HEK293T (cell line): ENCODE results near the gene ANO10.

Experiments
- CTCF ChIA-PET: fragments of 350-600 bp; formaldehyde crosslinking; extraction: SDS; loops from one replicate; lab custom pipeline; 2021; ENCODE audit warnings: antibody characterized with exemption, inconsistent platforms; lab: Yijun Ruan, JAX
- POLR2A ChIA-PET: fragments of 350-600 bp; formaldehyde crosslinking; extraction: SDS; loops from one replicate; lab custom pipeline; 2020; ENCODE audit warnings: antibody characterized with exemption, inconsistent platforms; lab: Yijun Ruan, JAX
- DNase-seq: peaks from one replicate; pipeline ENCODE4 v3.0.0; 2012; ENCODE audit warnings: mixed read lengths; ENCODE audit errors: extremely low spot score
- ARNT ChIP-seq: fragments of 450-650 bp; IDR thresholded peaks from 2 replicates; pipeline ENCODE4 v1.6.1; 2017; ENCODE audit warnings: mild to moderate bottlenecking
- BHLHE40 ChIP-seq: fragments of 450-650 bp; IDR thresholded peaks from 2 replicates; pipeline ENCODE4 v1.6.1; 2016; ENCODE audit warnings: mild to moderate bottlenecking, moderate library complexity, borderline replicate concordance
- CTBP1 ChIP-seq: fragments of 450-650 bp; IDR thresholded peaks from 2 replicates; pipeline ENCODE4 v1.6.1; 2016; ENCODE audit warnings: borderline replicate concordance
- ELF4 ChIP-seq: fragments of 450-650 bp; IDR thresholded peaks from 2 replicates; pipeline ENCODE4 v1.6.1; 2017; ENCODE audit warnings: antibody characterized with exemption
- FOXA1 ChIP-seq: fragments of 450-650 bp; IDR thresholded peaks from 2 replicates; pipeline ENCODE4 v1.6.1; 2016; ENCODE audit warnings: mild to moderate bottlenecking
- FOXK2 ChIP-seq: fragments of 450-650 bp; IDR thresholded peaks from 2 replicates; pipeline ENCODE4 v1.6.1; 2016; ENCODE audit warnings: mild to moderate bottlenecking
- FOXM1 ChIP-seq: fragments of 450-650 bp; IDR thresholded peaks from 2 replicates; pipeline ENCODE4 v1.6.1; 2017; ENCODE audit warnings: mild to moderate bottlenecking, borderline replicate concordance
- HDGF ChIP-seq: fragments of 450-650 bp; IDR thresholded peaks from 2 replicates; pipeline ENCODE4 v1.6.1; 2017; ENCODE audit warnings: antibody characterized with exemption, borderline replicate concordance
- L3MBTL2 ChIP-seq: fragments of 450-650 bp; conservative IDR thresholded peaks from 2 replicates; pipeline ENCODE4 v1.6.1; 2016; ENCODE audit warnings: mild to moderate bottlenecking
- LEF1 ChIP-seq: fragments of 450-650 bp; IDR thresholded peaks from 2 replicates; pipeline ENCODE4 v1.6.1; 2017; ENCODE audit warnings: mild to moderate bottlenecking, borderline replicate concordance
- NFRKB ChIP-seq: fragments of 450-650 bp; IDR thresholded peaks from 2 replicates; pipeline ENCODE4 v1.6.1; 2016; ENCODE audit warnings: mild to moderate bottlenecking, moderate library complexity
- PKNOX1 ChIP-seq: fragments of 450-650 bp; IDR thresholded peaks from 2 replicates; pipeline ENCODE4 v1.6.1; 2016
- SP1 ChIP-seq: fragments of 450-650 bp; IDR thresholded peaks from 2 replicates; pipeline ENCODE4 v1.6.1; 2017
- SUZ12 ChIP-seq: fragments of 450-650 bp; IDR thresholded peaks from 2 replicates; pipeline ENCODE4 v1.6.1; 2016; ENCODE audit warnings: mild to moderate bottlenecking
- TARDBP ChIP-seq: fragments of 450-650 bp; IDR thresholded peaks from 2 replicates; pipeline ENCODE4 v1.6.1; 2016
- ZNF384 ChIP-seq: fragments of 450-650 bp; IDR thresholded peaks from 2 replicates; pipeline ENCODE4 v1.6.1; 2016

ANO10 gene

GRCh38 chr3:43330981-43331380 is 290.8 kb downstream of the ANO10 start:
- CTCF ChIA-PET, result no interaction called here
- TF ChIP-seq SUZ12, result no peak
- TF ChIP-seq FOXA1, result no peak
- no peak for TF ChIP-seq ZNF384
- no peak for TF ChIP-seq SP1
- POLR2A ChIA-PET, result no interaction called here
- DNase-seq, result no peak

DNA sequence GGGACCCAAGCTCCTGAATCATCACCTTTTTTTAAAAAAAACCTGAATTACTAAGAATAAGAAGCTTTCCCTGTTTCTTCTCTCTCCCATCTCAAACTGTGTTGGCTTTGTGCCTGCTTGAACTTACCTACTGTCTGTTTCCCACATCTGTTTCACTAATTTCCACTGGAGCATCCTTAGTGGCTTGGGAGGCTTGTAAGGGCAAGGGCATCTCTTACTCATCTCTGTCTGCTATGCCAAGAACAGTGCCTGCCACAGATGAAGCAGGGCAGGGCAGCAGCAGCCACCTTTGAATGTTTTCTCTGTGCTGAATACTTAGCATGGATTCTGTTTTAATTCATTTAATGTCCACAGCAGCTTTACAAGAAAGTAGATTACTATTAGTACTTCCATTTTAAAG is 293.2 kb downstream of the ANO10 start:
- POLR2A ChIA-PET, result no interaction called here
- DNase-seq, result no peak
- CTCF ChIA-PET, result no interaction called here
- TF ChIP-seq ELF4 (no peak), SUZ12 (no peak), ZNF384 (no peak), PKNOX1 (no peak), L3MBTL2 (no peak)

DNA sequence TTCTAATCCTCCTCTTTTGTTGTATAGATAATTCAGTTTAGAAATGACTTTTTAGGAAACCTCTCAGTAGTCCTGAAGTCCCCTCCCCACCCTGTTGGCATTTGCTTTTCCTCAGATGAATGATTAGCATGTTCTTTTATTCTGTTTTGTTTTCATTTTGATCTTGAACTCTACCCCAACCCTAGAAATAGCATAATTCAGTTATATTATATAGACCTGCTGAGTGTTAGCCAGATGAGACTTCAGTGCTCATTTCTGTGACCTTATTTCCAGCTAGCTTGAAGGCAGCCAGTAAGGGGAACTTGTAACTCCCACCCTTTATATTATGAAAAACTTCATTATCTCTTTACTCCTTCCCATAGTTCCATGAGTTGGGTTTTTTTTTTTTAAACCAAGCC is 294.2 kb downstream of the ANO10 start:
- ChIA-PET CTCF (interaction anchor here (0.6 kb wide), 1 partner anchor 52 kb away, joined by 3 read pairs; no protein-coding TSS in a partner anchor), POLR2A (no interaction called here)
- no peak for DNase-seq
- no peak for TF ChIP-seq FOXA1
- TF ChIP-seq ARNT, result no peak
- no peak for TF ChIP-seq SP1
- TF ChIP-seq FOXK2, result no peak
- TF ChIP-seq NFRKB, result no peak
- TF ChIP-seq L3MBTL2, result no peak
- no peak for TF ChIP-seq FOXM1
- TF ChIP-seq HDGF, result no peak
- no peak for TF ChIP-seq SUZ12
- no peak for TF ChIP-seq TARDBP
- TF ChIP-seq ZNF384, result no peak
- no peak for TF ChIP-seq BHLHE40
- TF ChIP-seq LEF1, result no peak
- TF ChIP-seq PKNOX1, result no peak
- TF ChIP-seq ELF4, result no peak

GRCh38 chr3:43326891-43327581 is 294.8 kb downstream of the ANO10 start:
- POLR2A ChIA-PET, result no interaction called here
- CTCF ChIA-PET, result interaction anchor here (0.6 kb wide), 1 partner anchor 53 kb away, joined by 3 read pairs; no protein-coding TSS in a partner anchor
- no peak for DNase-seq
- TF ChIP-seq BHLHE40, result no peak
- TF ChIP-seq ZNF384, result no peak
- TF ChIP-seq PKNOX1, result no peak
- TF ChIP-seq FOXM1, result no peak
- TF ChIP-seq TARDBP, result no peak
- TF ChIP-seq HDGF, result no peak
- TF ChIP-seq ARNT, result no peak
- TF ChIP-seq ELF4, result no peak

GRCh38 chr3:43323541-43323940 is 298.3 kb downstream of the ANO10 start:
- POLR2A ChIA-PET, result no interaction called here

DNA sequence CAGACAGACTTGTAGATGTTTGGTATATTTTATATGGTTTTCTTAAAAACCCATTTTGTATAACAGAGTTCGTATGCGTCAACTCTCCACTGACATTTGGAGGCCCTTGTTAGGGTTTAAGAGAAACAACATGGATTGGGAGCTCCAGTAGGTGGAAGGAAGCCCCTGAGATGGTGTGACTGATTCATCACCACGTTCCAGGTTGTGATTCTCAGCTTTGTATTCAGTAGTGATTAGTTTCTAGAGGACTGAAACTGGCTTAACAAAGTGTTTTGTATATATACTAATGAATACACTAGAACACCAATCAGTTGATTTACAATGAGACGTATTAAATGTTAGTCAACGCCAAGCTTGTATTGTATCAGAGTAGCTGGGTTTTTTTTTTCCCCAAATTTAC is 301.5 kb downstream of the ANO10 start:
- POLR2A ChIA-PET, result no interaction called here
- TF ChIP-seq CTBP1 (no peak), ARNT (no peak), BHLHE40 (no peak), FOXA1 (no peak), L3MBTL2 (no peak), HDGF (no peak), ZNF384 (no peak), LEF1 (no peak), SP1 (no peak), PKNOX1 (no peak), FOXK2 (no peak), TARDBP (no peak), SUZ12 (no peak), FOXM1 (no peak), ELF4 (no peak)
- DNase-seq, result no peak
- CTCF ChIA-PET, result no interaction called here

More at GRCh38 chr3:43323541-43323940, 298.3 kb downstream of the ANO10 start:
- CTCF ChIA-PET, result no interaction called here
- TF ChIP-seq FOXK2 (no peak), FOXA1 (no peak), PKNOX1 (no peak)
- no peak for DNase-seq
